HG02885 (cell line): ENCODE measurements around the gene RNF31.

Experiments
- ATAC-seq: cut with Tn5 transposase; IDR thresholded peaks from one replicate; pipeline ENCODE4 v1.9.1; 2021; ENCODE audit warnings: mild to moderate bottlenecking; ENCODE audit not compliant: unreplicated experiment, poor library complexity

Gene RNF31

DNA sequence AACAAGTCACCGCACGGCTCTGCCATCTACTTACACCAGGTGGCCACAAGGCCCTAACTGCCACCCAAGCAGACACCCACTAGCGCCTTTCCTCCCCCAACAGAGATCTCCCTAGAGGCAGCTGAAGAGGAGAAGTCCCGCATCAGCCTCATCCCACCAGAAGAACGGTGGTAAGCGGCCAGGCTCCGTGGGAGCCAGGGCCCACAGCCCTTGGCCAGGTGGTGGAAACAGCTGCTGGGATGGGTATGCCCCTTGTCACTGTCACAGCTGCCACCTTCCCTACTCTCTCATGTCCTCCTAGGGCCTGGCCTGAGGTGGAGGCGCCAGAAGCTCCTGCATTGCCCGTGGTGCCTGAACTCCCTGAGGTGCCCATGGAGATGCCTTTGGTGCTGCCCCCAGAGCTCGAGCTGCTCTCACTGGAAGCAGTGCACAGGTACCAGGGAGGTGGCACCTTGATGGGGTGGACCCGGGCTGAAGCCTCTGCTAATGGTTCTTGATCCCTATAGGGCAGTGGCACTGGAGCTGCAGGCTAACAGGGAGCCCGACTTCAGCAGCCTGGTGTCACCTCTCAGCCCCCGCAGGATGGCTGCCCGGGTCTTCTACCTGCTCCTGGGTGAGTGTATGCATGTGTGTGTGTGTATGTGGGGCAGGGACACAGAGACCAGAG lies 32.1 kb downstream of the RNF31 start:
- no peak for ATAC-seq

DNA sequence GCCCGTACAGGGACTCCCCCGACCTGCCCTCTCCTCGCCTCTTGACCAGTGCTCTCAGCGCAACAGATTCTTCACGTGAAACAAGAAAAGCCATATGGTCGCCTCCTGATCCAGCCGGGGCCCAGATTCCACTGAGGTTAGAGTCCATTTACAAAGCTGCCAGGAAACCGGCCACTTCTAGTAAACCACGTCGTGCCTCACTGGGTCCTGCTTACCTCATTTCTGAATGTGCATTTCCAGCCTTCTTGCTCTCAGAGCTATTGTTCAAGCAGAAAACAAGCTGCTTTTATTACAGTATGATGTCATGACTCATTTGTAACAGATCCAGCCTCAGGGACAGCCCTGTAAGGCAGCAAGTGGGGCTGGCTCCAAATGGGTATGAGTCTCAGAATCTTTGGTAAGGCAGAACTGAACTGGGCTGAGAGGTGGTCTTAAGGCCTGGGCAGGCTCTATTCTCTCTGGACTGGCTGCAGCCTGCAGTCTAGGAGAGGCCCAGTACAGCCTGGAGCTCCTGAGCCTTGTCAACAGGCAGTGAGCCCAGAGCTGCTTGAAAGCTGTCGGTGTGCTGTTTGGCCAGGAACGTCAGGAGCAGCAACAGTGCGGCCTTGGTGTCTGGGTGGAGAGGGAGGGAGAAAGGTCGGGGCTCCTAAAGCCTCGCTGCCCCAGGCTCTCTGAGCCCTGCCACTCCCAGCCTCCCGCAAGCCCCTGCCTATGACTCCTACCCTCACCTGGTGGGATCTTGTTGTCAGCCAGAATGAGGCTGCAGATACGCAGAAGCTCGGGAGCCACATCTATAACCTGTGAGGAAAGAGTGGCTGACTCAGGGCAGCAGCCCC lies 32.9 kb downstream of the RNF31 start:
- no peak for ATAC-seq

DNA sequence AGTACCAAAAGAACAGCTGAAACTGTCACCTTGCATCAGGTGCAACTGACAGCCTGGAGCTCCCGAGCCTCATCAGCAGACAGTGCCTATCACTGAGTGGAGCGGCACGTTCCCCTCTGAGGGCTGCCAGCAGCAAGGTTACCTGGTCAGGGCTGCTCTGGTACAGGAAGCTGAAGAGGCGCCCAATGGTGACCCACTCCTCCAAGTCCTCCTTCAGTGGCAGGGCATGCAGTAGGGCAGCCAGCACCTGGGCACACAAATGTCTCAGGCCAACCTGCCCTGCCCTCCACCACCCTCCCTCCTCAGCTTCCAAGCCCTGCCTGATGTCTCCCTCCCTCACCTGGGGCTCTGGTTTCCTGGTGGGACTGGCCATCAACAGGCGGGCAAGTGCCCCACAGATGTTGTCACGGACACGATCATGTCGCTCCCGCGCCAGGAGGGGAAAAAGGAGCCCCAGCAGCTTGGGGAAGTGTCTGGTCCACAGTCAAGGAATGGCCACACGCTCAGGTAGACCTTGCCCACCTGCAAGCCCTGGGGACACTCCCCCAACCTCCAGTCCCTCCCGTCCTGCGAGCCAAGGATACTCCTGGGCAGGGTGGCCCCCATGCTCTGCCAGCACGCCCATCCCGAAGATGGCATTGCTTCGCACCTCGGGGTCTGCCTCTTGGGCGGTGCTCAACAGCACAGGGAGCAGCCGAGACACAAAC lies 34.2 kb downstream of the RNF31 start:
- no peak for ATAC-seq

DNA sequence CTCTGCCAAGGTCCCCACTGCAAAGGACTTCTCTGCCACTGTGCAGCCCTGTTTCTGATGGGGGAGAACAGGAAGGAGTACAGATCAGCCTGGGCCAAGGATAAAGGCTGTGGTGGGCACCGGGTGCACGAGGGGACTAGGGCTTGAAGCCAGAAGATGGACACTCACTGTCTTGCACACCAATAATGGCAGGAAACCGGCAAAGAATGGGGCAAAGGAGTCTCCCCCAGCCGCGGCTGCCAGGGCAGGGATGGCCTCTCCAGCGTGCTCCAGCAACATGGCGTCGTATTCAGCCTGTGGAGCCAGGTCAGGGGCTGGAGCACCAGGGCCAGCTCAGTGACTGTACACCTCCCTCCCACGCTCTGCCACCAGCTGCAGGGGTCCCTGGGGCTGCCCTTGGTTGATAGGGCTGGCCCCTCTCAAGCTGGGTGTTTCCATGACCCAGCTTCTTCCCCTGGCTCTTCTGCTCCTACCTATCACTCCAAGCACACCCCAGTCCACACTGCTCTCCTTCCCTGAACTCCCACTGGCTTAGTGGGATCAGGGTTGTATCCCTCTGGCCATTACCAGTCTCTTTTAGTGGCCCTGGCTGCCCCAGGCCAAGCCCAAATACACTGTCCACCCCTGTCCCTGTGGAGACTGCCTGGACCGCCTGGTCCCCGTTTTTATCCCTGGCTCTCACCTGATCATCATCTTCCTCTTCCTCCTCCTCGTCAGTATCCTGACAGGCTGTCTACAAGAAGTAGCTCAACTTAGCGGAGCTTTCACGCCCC lies 35.0 kb downstream of the RNF31 start:
- no peak for ATAC-seq

DNA sequence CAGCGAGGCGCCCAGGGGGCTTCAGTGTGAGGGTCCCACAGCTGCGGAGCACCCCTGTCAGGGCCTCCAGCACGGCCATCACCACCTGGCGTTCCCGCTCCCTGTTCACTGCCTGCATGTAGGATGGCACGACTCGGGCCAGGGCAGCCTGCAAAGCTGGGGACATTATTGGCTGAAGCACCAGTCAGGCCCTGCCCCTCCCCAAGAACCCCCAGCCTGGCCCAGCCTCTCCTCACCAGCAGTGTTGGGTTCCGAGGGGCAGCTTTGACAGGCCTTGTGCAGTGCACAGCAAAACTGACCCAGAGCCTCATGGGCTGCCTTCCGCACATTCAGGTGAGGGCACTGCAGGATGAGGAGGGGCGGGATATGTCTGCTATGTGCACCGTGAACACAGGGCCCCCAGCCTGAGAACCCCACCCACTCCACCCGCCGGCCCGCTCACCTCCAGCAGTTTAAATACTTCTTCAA lies 35.8 kb downstream of the RNF31 start:
- no peak for ATAC-seq

DNA sequence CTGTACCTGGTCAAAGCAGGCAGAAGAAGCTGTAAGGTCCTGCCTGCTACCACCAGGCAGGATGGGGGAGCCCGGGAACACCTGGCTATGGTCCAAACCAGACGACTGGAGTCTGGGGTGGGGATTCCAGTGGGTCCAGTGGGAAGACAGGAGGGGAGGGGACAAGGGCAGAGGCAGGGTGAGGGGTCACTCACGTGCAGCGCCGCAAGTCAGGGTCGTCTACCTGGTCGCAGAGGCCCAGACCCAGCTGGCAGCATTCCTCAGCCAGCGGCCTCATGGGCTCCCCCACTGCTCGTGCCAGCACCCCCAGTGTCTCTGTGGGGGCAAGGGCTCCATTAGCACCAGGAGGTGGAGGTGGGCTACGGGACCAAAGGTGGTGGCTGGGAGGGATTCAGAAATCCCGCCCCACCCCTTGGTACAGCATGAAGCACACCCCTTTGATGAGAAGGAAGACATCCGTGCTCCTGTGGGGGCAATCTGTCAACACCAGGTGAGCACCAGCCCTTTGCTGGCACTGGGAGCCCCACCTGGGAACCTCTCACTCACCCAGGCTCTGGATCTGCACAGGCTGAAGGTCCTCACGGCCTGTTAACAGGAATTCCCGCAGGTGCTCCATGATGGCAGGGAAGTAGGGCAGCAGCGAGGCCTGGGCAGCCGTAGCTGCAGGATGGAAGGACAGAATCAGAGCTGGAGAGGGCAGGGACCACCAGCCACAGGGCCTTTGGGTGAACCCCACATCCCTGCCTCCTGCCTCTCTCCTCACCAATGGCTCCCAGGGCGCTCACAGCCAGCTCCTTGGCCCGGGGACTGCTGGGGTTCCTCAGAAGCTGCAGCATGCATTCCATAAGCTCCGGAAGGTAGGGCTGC lies 37.0 kb downstream of the RNF31 start:
- no peak for ATAC-seq

DNA sequence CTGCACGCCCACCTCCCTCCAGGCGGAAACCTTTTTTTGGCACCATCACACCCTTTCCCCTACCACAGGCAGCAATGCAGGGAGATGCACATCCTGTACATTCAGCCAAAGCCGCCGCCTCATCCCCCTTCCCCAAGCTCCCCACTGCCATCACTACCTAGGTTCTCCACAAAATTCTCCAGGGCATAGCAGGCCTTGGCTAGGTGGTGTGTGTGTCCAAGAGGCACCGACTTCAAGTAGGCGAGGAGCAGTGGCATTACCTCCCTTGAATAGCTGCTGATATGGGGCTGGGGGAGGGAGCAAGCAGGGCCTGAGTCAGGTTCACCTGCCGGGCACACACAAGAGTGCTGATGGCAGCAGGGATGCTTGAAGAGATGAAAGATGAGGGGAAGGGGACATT lies 37.7 kb downstream of the RNF31 start:
- ATAC-seq: no peak

DNA sequence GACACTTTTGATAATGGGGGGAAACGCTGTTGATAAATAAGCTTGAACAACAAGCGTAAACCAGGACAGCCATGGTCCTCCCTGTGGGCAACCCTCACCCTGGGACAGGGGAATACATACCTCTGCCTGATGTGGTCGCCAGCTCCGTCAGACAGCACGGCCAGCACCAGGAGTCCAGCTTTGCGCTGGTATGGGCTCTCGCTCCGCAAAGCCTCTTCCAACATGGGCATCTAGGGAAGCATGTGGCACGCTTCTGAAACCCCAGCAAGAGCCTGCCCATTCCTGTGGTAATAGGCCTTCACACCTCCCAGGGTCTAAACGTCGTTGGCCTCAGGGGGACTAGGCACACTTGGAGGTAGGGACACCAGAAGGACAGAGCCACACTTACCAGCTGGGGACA lies 38.4 kb downstream of the RNF31 start:
- no peak for ATAC-seq

DNA sequence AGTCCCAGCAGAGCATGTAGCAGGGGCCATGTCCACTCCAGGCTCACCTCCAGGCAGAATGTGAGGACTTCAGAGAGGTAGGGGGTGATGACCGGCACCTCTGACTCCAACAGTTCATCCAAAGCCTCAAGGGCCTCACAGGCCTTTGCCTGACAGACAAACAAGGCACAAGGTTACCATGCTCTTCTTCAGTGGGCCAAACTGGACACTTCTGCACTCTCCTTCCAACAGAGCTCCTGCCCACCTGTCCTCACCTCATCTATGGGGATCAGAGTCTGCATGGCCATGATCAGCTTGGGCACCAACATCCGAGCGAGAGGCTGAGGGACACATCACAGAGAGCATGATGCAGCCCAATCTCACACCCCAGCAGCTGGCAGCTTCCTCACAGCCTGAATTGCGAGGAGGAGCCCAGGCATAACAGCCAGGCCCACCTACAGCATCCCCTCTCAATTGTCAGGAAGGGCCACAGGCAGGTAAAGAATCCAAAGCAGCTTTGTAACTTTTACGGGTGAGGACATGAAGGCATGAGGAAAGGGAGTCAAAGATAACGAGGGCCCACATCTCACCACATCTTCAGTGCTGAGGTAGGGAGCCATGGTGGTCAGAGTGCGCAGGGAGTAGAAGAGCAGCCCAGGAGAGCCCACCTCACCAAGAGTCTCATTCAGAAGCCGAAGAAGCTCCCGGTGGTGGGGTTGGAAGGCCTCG lies 39.7 kb downstream of the RNF31 start:
- ATAC-seq: no peak

DNA sequence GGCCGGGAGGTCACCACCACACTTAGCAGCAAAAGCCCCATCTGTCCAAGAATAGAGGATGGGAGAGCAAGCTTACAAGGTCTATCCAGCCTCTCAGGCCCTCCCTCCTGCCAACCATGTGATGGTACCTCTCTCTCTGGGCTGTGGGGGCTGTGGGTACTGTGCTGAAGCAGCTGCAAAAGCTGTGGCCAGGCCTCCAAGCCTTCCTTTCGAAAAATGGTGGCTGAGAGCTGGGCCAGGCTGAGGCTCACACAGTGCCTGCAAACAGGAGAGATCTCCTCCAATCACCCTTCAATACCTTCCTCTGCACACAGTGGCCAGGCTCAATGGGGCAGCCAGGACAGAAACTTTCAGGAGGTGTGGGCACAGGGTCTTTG lies 40.2 kb downstream of the RNF31 start:
- no peak for ATAC-seq

DNA sequence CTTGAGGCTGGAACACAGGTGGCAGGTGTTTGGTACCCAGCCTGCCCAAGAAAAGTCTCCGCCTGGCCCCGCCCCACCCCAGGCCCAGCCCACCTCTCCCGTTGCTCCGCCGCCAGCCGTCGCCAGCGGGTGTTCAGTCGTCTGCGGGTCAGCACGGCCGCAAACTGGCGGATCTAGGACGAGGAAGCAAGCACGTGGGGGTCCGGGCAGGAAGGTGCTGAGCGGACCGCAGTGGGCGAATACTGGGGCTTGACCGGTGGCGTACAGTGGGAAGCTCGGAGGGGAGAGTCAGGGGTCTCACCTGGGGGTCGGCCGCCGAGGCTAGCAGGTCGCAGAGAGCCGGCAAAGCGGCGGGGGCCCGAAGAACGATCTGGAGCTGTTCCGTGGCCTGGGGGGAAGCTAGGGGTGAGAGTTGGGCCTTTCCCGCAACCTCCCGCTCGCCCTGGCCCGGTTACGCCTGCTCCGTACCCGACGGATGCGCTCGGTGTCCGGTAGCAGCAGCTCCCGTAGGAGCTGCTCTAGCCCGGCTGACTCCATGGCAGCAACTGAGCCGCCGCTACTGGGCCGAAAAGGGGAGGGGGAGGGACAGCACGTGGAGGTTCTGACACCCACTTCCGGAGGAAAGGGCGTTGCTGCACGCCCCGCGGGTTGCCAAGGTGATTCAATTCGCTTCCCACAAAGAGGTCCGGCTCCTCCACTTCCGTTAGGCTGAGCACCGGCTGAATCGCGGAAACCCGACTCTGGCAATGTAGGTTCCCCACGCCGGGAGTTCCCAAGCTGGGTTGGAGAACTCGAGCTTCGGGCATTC lies 41.2 kb downstream of the RNF31 start, which contains the start of gene IPO4:
TSS of gene IPO4 (minus strand) at position 566 of the 808 bp plus-strand sequence. CDS start at position 537, 29 bp downstream.
- ATAC-seq: peak; percentile 93

DNA sequence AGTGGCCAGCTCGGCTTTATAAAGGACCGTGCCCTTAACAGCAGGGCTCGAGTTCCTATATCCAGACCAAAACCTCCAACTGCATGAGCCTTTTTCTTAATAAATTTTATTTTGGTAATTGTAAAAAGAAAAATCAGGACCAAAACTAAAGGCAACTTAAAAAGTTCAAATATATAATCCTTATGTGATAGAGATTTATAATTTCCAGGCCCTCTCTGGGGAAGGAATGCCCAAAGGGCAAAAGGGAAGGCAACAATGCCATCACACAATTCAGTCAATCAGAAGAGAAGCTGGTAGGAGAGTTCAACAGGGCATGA lies 41.7 kb downstream of the RNF31 start:
- no peak for ATAC-seq

DNA sequence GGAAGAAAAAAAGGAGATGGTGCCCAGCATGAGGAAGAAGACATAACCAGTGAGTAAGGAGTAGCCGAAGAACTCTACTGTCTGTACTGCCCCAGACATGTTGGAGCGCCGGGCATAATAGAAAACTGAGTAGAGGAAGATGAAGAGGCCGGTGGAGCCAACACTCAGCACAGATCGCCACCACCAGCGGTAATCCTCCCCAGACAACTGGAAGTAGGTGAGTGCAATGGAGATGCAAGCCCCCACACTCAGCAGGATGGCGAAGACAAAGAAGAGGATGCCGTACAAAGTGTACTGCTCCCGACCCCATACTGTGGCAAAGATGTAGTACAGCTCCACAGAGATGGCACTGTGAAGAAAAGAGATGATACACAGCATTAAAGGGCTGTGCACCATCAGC lies 42.2 kb downstream of the RNF31 start:
- ATAC-seq: no peak

DNA sequence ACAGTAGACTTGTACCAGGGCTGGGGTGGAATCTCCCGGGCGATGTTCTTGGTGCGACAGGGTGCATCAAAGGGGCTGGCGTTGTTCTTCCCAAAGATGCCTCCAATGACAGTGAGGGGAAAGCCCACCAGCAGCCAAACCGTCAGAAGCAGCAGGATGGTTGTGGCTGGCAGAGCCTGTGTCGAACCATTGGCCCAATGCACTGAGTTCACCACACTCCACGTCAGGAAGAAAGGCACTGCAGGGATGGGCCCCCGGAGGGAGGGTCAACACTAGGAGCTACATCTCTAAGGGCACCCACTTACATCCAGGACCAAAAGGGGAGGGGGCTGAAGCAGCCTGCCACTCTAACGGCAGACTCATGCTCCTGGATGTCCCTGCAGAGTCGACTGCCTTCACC lies 43.1 kb downstream of the RNF31 start:
- ATAC-seq: no peak

DNA sequence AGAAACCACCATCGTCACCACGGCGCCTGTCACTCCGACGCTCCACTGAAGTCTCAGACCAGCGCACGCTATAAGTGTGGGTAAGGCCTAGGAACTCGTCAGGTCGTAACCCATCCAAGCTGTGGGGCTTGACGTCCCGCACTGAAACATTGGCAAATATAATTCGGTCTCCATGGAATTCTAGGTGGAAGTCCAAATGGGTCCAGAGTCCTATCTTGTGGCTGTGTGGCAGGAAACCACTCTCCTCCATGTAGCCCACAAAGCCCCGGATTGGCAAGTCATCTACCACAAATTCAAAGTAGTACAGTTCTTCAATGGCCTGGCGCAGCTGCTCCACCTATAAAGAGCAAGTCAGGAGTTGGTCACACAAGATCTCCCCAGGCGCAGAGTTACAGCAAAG lies 45.6 kb downstream of the RNF31 start:
- ATAC-seq: no peak

DNA sequence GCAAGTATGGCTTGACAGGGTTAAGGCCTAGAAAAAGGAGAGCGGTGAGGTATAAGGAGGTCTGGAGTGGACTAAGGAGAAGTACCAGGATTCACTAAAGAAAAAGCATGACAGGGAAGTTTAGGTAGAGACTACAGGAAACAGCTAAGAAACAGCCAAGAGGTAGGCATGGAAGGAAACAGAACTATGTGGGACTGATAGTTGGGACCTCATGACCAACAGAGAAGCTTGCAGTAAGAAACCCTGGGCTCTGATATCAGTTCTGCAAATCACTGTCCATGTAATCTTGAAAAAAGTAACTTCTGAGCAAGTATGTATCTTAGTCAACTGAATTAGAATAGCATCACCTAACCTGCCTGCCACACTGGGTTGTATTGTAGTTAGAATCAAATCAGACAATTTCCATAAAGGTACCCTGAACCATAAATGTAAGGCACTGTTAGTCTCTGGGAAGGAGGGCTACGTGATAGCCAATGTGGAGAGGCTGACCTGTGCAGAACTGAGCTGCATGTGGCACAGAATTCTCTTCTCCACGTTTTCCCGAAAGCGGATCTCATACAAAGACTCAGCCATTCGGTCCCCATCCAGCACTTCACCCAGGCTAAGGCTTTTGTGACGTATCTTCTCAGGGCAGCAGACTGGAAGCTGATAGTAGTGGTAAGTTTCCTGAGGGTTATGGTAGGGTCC lies 47.0 kb downstream of the RNF31 start:
- no peak for ATAC-seq

DNA sequence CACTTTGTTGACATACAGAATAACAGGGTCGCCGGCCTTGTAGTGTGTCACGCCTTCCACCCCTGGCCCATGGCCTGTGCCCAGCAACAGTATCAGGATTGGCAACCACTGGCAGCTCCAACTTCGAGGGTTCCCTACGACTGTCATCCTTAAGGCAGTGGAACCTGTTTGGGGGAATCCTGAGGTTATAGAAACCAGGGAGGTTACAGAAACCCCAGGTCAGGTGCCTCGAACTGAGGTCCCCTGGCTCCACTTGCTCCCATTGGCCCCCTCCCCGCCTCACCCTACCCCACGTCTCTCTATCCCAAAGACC lies 47.5 kb downstream of the RNF31 start:
- no peak for ATAC-seq
